Psoas muscle (tissue), 8 donors: ENCODE results near the gene PSMB3. TPM values are rescaled to one million over a fixed set of nuclear protein-coding genes. Genes with fewer than 3 reads are reported as not detected.

Experiments
- ATAC-seq, 4 donors: fragments of 200-7000 bp; cut with Tn5 transposase; one replicate each; pipeline ENCODE4 v1.9.1; 2020; ENCODE audit warnings: moderate library complexity in 3 of 4, mild to moderate bottlenecking in 2 of 4
- DNase-seq, 2 donors: peaks; one replicate each; pipeline ENCODE4 v3.0.0-alpha.2; 2020
- H3K27ac ChIP-seq: fragments of 200-600 bp; one replicate; pipeline ENCODE4 v1.8.0; 2022
- H3K27me3 ChIP-seq, 3 donors: fragments of 200-600 bp in 1 of 3; one replicate each; pipeline versions ENCODE4 v1.6.1 to v1.8.0; 2013 to 2022; ENCODE audit warnings: low read length in 2 of 3, mild to moderate bottlenecking in 2 of 3, moderate library complexity in 1 of 3; ENCODE audit not compliant: insufficient read depth in 3 of 3
- H3K36me3 ChIP-seq, 2 donors: fragments of 200-600 bp in 1 of 2; one replicate each; pipeline versions ENCODE4 v1.6.1 to v1.8.0; 2013 to 2022; ENCODE audit warnings: low read depth in 1 of 2, mild to moderate bottlenecking in 1 of 2, moderate library complexity in 1 of 2; ENCODE audit not compliant: insufficient read depth in 1 of 2
- H3K4me1 ChIP-seq: fragments of 200-600 bp; one replicate; pipeline ENCODE4 v1.8.0; 2022
- H3K4me3 ChIP-seq: fragments of 200-600 bp; one replicate; pipeline ENCODE4 v1.8.0; 2022; ENCODE audit warnings: mild to moderate bottlenecking
- H3K9me3 ChIP-seq: fragments of 200-600 bp; one replicate; pipeline ENCODE4 v1.8.0; 2022
- CTCF ChIP-seq: fragments of 200-600 bp; IDR thresholded peaks from one replicate; pipeline ENCODE4 v1.8.0; 2022; ENCODE audit warnings: antibody characterized with exemption
- WGBS, 3 donors: extraction: QIAGEN DNeasy Blood & Tissue Kit; methylation state at CpG; one replicate each; pipeline versions ENCODE4 v1.1.6 to v1.1.7; 2013; 5-methylcytosine and 5-hydroxymethylcytosine counted together
- intact Hi-C, 2 donors: fragments of 100-400 bp; cut with DNase I; formaldehyde crosslinking; loops; one replicate each; pipeline versions ENCODE4 v1.11.0 to v1.14.2; 2022
- polyA plus RNA-seq, 3 donors: library from polyadenylated mRNA; stranded (reverse); fragments of 200-250 nt; gene quantifications; one replicate each; pipeline ENCODE4 v1.2.3, GENCODE V29; 2013
- total RNA-seq, 4 donors: library from RNA; stranded (reverse); fragmentation: NEBNext Ultra II Directional in 2 of 4; extraction: Animal tissue kit (Norgen Biotek cat#: 25700) in 2 of 4; gene quantifications; one replicate each; pipeline versions ENCODE4 v1.2.1 to v1.2.4, GENCODE V29; 2021 to 2023
- donor health status: healthy with polysubstance abuse.
- donor health status: DM: no; HTN: no; CAD: no; lungs with moderate emphysema.
- donor health status: Bipolar disorder and iron deficiency.
- donor health status: healthy.
- donor health status: DM: yes; HTN: yes; CAD: no.
- donor health status: DM: no; HTN: no; CAD: no.
- donor health status: DM: no; HTN: no; CAD: no.
- donor health status: DM: yes; HTN: yes; CAD: no.

PSMB3 gene
- total and polyA plus RNA-seq, 7 donors = 112 to 463 (median 209) TPM

- intact Hi-C loops = loop anchor here (10.0 kb wide), 1 partner anchor 184 kb away; no protein-coding TSS in a partner anchor
- Histone ChIP-seq H3K36me3 (peaks cover 0 to 12% of the 10 kb centered on the region in 2 donors), H3K27ac (no peak overlapping the region), H3K4me1 (peaks cover 16% of the 10 kb centered on the region), H3K27me3 (peaks cover 0 to 3% (median 0%) of the 10 kb centered on the region in 3 donors), H3K4me3 (no peak overlapping the region), H3K9me3 (no peaks in the 10 kb centered on the region)
- DNase-seq (no peak), ATAC-seq (no peak)
- 93 to 95% (median 94%) methylated on average over 16 of the region's 16 CpGs for WGBS, 3 donors
- no peak for TF ChIP-seq CTCF
Measured at GRCh38 chr17:38738686-38739085, 13.9 kb upstream of the PSMB3 start.

GRCh38 chr17:38739305-38739704, 13.2 kb upstream of the PSMB3 start:
- Histone ChIP-seq H3K4me1 (peaks cover 16% of the 10 kb centered on the region), H3K36me3 (peaks cover 0 to 11% of the 10 kb centered on the region in 2 donors), H3K27ac (no peak overlapping the region), H3K9me3 (no peaks in the 10 kb centered on the region), H3K27me3 (peaks cover 0 to 3% (median 0%) of the 10 kb centered on the region in 3 donors), H3K4me3 (no peak overlapping the region)
- 80 to 85% (median 84%) methylated on average over 14 of the region's 14 CpGs for whole genome bisulfite sequencing, 3 donors
- no peak for ATAC-seq
- no peak for DNase-seq
- intact Hi-C loops = loop anchor here (10.0 kb wide), 1 partner anchor 185 kb away; no protein-coding TSS in a partner anchor
- no peak for TF ChIP-seq CTCF

GRCh38 chr17:38740044-38740443, 12.5 kb upstream of the PSMB3 start:
- no peak overlapping the region for H3K4me3 ChIP-seq
- H3K36me3 ChIP-seq = peaks cover 0 to 11% of the 10 kb centered on the region in 2 donors
- 90 to 92% (median 91%) methylated on average over 19 of the region's 19 CpGs for WGBS, 3 donors
- H3K27me3 ChIP-seq = peaks cover 0 to 3% (median 0%) of the 10 kb centered on the region in 3 donors
- H3K4me1 ChIP-seq = peaks cover 16% of the 10 kb centered on the region
- H3K9me3 ChIP-seq = no peaks in the 10 kb centered on the region
- no peak for DNase-seq
- no peak for ATAC-seq
- no peak overlapping the region for H3K27ac ChIP-seq
- TF ChIP-seq CTCF = no peak
- intact Hi-C loops = no loop called here

GRCh38 chr17:38740806-38741205, 11.7 kb upstream of the PSMB3 start:
- intact Hi-C loops = no loop called here
- H3K4me3 ChIP-seq = no peak overlapping the region
- no peak for TF ChIP-seq CTCF
- H3K27ac ChIP-seq = no peak overlapping the region
- H3K36me3 ChIP-seq = peaks cover 0 to 11% of the 10 kb centered on the region in 2 donors
- peaks cover 16% of the 10 kb centered on the region for H3K4me1 ChIP-seq
- no peak for ATAC-seq
- peaks cover 0 to 5% (median 0%) of the 10 kb centered on the region in 3 donors for H3K27me3 ChIP-seq
- 63 to 71% (median 67%) methylated on average over 4 of the region's 4 CpGs for WGBS, 3 donors
- DNase-seq = peak in 1 of 2 donors; percentile 12
- H3K9me3 ChIP-seq = no peaks in the 10 kb centered on the region

DNA sequence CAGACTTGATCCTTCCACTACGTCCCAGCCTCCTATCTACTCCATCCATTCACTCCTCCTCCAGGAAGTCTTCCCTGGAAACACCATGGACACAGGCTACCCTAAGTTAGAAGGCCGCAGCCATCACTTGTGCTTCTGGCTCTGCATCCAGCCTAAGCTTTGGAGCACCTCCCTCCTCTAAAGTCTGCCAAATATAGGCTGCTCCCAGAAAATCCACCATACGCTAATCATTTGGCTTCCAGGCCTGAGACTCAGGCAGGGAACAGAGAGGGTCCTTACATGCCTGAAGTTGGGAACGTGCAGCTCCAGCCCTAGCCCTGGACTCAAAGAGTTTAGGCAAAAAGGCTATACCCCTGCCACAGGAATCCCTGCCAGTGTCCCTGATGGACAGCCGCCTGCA, 11.1 kb upstream of the PSMB3 start:
- ATAC-seq = no peak

More for the DNA sequence above, 11.1 kb upstream of the PSMB3 start:
- WGBS, 3 donors = 57 to 66% (median 60%) methylated on average over 5 of the region's 5 CpGs
- Histone ChIP-seq H3K27ac (peak overlapping the region; percentile 70), H3K4me3 (no peak overlapping the region), H3K27me3 (peaks cover 0 to 9% (median 0%) of the 10 kb centered on the region in 3 donors), H3K36me3 (peaks cover 0 to 11% of the 10 kb centered on the region in 2 donors), H3K4me1 (peaks cover 16% of the 10 kb centered on the region), H3K9me3 (no peaks in the 10 kb centered on the region)
- no peak for TF ChIP-seq CTCF
- intact Hi-C loops = no loop called here
- DNase-seq = peak in 1 of 2 donors; percentile 38
